Measurements from ENCODE around the gene IL12A. TPM values are rescaled to one million over a fixed set of nuclear protein-coding genes. Genes with fewer than 3 reads are reported as not detected.
A peak's percentile ranks its signal among the peaks of the same experiment; 100 is the strongest.

The IL12A gene
- total RNA-seq: 0.53 TPM

DNA sequence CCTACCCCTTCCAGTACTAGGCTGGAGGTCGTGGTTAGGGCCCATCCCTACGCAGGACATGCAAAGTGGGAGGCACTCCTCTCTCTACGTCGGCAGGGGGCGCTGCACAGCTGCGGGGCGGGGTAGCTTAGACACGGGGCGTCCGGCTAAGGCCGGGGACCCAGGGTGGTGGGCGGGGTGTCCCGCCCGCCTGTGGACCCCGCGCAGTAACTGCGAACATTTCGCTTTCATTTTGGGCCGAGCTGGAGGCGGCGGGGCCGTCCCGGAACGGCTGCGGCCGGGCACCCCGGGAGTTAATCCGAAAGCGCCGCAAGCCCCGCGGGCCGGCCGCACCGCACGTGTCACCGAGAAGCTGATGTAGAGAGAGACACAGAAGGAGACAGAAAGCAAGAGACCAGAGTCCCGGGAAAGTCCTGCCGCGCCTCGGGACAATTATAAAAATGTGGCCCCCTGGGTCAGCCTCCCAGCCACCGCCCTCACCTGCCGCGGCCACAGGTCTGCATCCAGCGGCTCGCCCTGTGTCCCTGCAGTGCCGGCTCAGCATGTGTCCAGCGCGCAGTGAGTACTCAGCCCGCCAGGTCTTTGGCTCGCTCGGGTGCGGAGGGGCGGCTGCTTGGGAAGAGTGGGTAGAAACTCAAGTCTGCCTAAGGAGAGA is at the start of gene IL12A:
Gene IL12A (plus strand): TSS at position 219 of the 655 bp plus-strand sequence.
- DNase-seq (ENCODE audit: low spot score) (peak; percentile 89), ATAC-seq (peak; percentile 90)
- intact Hi-C loops (cut with DNase I): loop anchor here (10.0 kb wide), 1 partner anchor 94 kb away; no protein-coding TSS in a partner anchor

DNA sequence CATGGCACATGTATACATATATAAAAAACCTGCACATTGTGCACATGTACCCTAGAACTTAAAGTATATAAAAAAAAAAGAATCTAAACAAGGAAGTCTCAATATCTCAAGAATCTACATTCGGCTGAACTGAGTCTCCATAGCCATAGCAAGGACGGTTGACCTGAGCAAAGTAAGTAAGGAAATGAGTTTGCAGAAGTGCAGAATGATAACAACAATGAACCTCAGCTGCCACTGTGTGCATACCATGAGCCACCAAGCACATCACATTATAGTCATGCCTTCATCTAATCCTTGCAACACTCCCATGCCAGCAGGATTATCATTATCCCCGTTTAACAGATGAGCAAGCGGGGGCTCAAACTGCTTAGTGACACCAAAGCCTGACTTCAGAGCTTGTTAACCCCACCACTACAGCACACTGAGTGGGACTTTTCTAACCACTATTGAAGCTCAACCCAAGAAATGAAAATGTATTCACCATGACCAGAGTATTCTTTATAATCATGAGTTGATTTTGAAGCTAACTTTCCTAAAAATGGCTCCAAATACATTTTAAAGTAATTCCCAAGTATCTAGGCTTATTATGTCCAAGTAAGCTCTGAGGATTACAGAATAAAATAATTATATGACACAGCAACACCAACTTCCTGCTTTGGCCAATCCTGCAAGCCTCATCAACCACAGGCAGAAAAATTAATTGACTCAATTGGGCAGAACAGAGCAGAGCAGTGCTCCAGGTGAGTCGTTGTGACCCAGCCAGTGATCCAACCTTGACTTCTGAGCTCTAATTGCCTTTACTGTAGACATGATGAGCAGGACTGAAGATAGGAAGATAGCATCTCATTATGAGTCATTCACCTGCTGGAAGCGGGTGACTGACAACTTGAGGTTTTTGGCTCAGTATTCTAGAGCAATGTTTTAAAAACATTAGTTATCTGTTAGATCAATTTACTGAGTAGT is 47.3 kb upstream of the IL12A start:
- ATAC-seq (no peak), DNase-seq (ENCODE audit: low spot score) (no peak)
- intact Hi-C loops (cut with DNase I): no loop called here

- DNase-seq (ENCODE audit: low spot score) (no peak), ATAC-seq (no peak)
- intact Hi-C loops (cut with DNase I): no loop called here
Observed at GRCh38 chr3:159944781-159945180, 43.9 kb upstream of the IL12A start.

GRCh38 chr3:159945930-159946329 is 42.7 kb upstream of the IL12A start:
- intact Hi-C loops (cut with DNase I): no loop called here
- ATAC-seq (no peak), DNase-seq (ENCODE audit: low spot score) (no peak)

DNA sequence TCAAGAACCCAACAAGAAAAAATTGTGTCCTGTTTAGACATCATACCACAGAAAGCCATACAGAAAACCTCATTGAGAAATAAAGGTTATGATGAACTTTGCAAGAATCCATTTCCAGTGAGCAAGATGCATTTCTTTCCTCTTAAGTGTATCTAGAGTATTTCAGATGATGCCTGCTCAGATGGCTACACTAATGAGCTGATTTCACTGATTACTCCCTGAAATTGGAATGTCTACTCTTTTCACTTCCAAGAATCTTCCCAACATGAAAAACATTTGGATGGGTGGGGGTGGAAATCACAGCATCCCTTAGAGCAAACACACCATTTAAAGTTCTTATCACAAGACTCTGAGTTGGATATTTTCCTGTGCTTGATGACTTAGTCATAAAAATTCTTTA is 41.4 kb upstream of the IL12A start:
- ATAC-seq (no peak), DNase-seq (ENCODE audit: low spot score) (no peak)
- intact Hi-C loops (cut with DNase I): no loop called here

DNA sequence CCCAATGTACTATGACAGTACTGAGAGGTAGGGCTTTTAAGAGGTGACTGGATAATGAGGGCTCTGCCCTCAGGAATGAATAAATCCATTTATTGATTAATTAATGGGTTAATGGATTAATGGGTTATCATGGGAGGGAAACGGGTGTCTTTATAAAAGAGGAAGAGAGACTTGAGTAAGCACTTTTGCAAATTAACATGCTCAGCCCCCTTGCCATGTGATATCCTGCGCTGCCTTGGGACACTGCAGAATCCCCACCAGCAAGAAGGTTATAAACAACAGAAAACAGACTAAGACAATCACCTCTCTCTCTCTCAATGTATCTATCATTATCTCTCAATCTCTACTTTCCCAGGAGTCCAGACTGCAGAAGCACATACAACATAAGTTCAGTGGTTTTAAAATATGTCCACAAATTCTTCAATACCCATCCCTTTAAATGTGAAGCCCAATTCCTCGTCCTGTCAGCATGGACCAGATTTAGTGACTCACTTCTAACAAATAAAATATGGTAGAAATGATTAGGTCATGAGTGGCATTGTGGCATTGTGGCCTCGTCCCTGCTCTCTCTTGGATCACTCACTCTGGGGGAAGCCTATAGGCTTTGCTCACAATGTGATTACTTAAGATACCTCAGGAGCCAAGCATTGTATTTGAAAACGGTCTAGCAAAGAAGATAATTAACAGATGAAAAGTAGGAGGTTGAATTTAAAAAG is 40.0 kb upstream of the IL12A start:
- intact Hi-C loops (cut with DNase I): no loop called here
- ATAC-seq (no peak), DNase-seq (ENCODE audit: low spot score) (no peak)

GRCh38 chr3:159950156-159950898 is 38.3 kb upstream of the IL12A start:
- intact Hi-C loops (cut with DNase I): loop anchor here (5.0 kb wide), 1 partner anchor 1407 kb away; no protein-coding TSS in a partner anchor
- DNase-seq (ENCODE audit: low spot score) (no peak), ATAC-seq (no peak)

- no peak for ATAC-seq
- no peak for DNase-seq (ENCODE audit: low spot score)
- intact Hi-C loops (cut with DNase I): loop anchor here (5.0 kb wide), 1 partner anchor 1406 kb away; no protein-coding TSS in a partner anchor
Observed at GRCh38 chr3:159951540-159951939, 37.1 kb upstream of the IL12A start.

DNA sequence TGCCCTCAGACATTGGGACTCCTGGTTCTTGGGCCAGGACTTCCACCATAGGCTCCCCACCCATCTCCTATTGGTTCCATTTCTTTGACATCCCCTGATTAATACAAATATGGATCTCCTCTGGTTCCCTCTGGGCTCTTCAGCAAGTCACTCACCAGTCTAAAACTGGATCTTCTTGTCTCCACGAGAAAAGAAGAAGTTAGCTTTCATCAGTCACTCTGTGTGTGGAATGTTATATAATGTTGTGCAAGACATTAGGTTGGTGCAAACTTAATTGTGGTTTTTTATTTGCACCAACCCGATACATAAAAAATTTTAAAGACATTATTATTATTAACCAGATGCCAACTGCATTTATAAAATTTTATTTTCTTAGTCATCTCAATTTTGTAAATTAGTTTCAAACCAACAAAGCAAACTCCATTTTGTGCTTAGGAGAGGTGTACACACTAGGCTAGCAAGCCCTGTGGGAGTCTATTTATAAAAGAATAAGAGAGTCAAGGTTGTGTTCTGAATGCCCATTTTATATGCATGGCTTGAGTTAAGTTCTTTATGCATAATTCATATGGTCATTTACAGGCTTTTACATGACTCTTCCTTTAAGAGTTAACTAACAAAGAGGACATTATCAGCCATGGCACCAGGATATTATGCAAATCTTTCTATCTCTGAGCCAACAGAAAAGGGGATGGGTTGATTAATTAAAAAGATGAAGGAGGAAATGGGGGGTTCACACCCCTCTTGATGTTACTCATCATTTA is 35.1 kb upstream of the IL12A start:
- intact Hi-C loops (cut with DNase I): loop anchor here (5.0 kb wide), 1 partner anchor 1404 kb away; no protein-coding TSS in a partner anchor
- ATAC-seq (no peak), DNase-seq (ENCODE audit: low spot score) (no peak)

DNA sequence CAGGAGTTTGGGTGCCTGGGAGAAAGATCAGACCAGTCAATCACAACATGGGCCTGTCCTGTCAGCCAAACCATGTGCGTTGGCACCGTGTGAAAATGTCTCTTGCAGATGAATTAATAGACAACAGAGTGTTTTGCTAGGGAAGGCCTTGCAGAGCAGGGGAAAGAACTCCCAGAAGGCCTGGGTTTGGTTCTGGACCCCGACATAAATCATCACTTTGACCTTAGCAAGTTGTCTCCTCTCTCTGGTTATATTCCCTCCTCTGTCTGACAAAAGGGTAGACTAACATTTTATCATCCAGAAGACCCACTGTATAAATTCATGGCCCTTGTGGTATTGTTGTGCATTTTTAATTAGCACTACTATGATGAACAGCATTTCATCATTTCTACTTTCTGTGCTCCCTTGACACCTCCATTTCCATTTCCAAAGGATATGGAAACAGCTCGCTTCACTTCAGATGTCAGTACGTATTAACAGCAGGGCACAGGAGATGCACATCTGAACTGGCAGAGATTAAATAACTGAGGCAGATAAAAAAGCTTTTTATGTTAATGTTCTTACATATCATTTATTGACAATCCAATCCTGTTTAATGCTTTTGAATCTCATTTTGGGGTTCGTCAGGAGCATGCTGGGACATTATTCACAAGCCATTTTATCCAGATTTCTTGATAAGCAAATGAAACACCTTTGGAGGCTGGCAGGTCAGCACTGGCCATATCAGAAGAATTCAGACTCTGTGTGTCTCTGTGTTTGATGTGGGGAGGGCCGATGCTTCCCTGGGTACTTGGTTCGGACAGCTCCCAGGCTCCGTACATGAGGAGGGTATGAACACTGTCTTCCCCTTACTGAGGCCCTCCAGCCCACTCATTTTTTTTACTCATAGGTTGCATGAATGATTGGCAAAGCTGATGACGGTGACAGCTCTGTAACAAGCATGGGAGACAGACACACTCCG is 28.2 kb upstream of the IL12A start:
- DNase-seq (ENCODE audit: low spot score) (no peak), ATAC-seq (no peak)
- intact Hi-C loops (cut with DNase I): no loop called here

- intact Hi-C loops (cut with DNase I): no loop called here
- DNase-seq (ENCODE audit: low spot score): no peak
- ATAC-seq: no peak
Observed at GRCh38 chr3:159964166-159964973, 24.3 kb upstream of the IL12A start.

DNA sequence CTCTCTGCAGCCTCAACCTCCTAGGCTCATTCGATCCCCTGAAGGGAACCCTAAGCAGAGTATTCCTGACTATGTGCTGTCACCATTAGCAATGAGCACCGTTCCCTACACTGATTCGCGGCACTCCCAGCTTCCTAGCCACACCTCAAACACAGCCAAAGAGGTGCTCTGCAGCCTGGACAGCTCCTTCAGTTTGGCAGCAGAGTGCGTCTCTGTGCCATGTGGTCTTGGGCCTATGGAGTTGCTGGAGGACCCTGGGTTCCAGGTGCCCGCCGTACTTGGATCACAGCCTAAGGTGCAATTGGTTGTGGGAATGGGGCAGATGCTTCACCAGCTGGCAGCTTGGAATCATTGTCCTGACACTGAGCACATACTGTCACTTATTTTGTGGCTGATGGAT is 17.3 kb upstream of the IL12A start:
- peak; percentile 15 for ATAC-seq
- intact Hi-C loops (cut with DNase I): no loop called here
- DNase-seq (ENCODE audit: low spot score): no peak

DNA sequence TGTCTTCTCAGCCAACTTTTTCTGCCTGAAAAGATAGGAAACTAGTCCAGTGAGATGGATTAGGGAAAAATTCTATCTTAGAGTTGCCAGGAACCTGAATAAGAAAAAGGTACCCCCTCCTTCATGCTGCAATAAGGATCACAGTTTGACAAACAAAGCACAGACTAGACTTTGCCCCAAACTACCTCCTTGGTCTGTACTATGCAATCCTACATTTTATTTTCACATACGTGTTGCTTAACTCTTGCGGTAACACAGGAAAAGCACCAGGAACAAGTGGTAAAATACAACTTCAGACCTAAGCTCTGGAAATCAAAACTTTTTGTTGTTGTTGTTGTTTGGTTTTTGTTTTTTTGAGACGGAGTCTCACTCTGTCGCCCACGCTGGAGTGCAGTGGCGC is 11.3 kb upstream of the IL12A start:
- DNase-seq (ENCODE audit: low spot score) (no peak), ATAC-seq (no peak)
- intact Hi-C loops (cut with DNase I): no loop called here

GRCh38 chr3:159978353-159978752 is 10.3 kb upstream of the IL12A start:
- intact Hi-C loops (cut with DNase I): no loop called here

GRCh38 chr3:159978918-159979703 is 9.5 kb upstream of the IL12A start:
- no peak for DNase-seq (ENCODE audit: low spot score)
- intact Hi-C loops (cut with DNase I): no loop called here
- ATAC-seq: no peak

More at GRCh38 chr3:159978353-159978752, 10.3 kb upstream of the IL12A start:
- ATAC-seq (no peak), DNase-seq (ENCODE audit: low spot score) (no peak)
